ENCODE data around the gene JAML. TPM values are rescaled to one million over a fixed set of nuclear protein-coding genes. Genes with fewer than 3 reads are reported as not detected.
"Not testable (repeated sequence)": the region's sequence is repeated elsewhere in the genome, so short reads cannot be mapped to it uniquely, and the experiment has no call there.

The JAML gene
- total RNA-seq, 1 donor from 2014 or later: not detected

DNA sequence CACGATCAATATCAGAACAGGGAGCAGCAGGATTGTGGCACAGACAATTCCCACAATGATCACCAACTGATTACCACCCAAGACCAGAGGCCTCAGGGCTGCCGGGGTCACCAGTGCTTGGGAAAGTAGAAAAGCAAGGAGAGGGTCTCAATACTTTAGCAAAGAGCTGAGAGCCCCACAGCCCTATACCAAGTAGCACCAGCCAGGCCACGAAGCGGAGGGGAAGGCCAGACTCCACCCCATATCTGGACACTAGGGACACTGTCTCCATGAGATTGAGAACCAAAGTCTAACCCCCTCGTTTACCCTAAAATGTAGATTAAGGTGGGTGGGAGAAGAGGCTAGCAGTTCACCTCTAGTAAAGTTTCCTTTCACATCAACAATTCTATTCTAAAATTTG, 24.3 kb downstream of the JAML start:
- no peaks in the 10 kb centered on the region for H3K4me1 ChIP-seq
- no peak overlapping the region for H3K4me3 ChIP-seq
- TF ChIP-seq, protein P1, sequence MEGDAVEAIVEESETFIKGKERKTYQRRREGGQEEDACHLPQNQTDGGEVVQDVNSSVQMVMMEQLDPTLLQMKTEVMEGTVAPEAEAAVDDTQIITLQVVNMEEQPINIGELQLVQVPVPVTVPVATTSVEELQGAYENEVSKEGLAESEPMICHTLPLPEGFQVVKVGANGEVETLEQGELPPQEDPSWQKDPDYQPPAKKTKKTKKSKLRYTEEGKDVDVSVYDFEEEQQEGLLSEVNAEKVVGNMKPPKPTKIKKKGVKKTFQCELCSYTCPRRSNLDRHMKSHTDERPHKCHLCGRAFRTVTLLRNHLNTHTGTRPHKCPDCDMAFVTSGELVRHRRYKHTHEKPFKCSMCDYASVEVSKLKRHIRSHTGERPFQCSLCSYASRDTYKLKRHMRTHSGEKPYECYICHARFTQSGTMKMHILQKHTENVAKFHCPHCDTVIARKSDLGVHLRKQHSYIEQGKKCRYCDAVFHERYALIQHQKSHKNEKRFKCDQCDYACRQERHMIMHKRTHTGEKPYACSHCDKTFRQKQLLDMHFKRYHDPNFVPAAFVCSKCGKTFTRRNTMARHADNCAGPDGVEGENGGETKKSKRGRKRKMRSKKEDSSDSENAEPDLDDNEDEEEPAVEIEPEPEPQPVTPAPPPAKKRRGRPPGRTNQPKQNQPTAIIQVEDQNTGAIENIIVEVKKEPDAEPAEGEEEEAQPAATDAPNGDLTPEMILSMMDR (IDR thresholded peaks at IDR 0.05): no peak
- no peaks in the 10 kb centered on the region for H3K36me3 ChIP-seq
- no peak overlapping the region for H3K27ac ChIP-seq
- DNase-seq (ENCODE audit: low spot score in 2 of 2): no peak
- no peaks in the 10 kb centered on the region for H3K9me3 ChIP-seq
- no peaks in the 10 kb centered on the region for H3K27me3 ChIP-seq
- intact Hi-C loops (cut with DNase I): no loop called here

DNA sequence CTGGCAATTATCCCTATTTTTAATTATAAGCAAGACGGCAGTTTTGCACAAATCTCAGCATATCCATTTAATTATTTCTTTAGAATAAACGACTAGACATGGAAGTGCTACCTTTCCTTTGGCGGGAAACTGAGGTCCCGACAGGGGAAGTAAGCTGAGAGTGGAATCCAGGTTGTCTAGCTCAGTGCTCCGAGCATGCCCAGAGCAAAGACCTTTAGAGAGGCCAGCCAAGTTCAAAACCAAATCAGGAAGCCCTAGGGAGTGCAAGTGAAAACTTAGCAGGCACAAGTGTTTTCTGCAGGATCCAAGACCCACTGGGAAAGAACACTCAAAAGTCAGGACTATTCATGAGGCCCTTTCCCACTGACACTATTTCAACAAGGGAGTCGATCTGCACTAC, 25.7 kb downstream of the JAML start:
- Histone ChIP-seq H3K27ac (no peak overlapping the region), H3K36me3 (no peaks in the 10 kb centered on the region), H3K4me1 (no peaks in the 10 kb centered on the region), H3K4me3 (no peak overlapping the region), H3K27me3 (no peaks in the 10 kb centered on the region), H3K9me3 (no peaks in the 10 kb centered on the region)
- TF ChIP-seq, protein P1 (IDR thresholded peaks at IDR 0.05): no peak
- DNase-seq (ENCODE audit: low spot score in 2 of 2): no peak
- intact Hi-C loops (cut with DNase I): no loop called here

DNA sequence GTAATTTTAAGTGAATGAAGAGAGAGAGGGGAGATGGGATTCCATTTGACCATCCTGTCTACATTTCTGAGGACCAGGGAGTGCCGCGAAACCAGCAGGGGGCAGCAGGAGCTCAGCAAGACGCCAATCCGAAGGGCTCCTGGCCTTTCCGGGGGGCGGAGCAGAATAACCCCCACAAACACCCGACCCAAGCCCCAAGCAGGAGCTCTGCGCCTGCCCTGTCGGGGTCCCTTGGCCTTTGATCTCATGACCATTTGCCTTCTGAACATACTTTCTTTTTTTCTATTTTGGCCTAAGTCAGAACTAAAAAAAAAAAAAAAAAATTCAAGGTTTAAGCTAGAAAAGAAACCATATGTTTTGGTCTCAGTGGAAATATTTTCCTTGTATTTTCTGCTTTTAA, 26.4 kb downstream of the JAML start:
- no peaks in the 10 kb centered on the region for H3K9me3 ChIP-seq
- H3K27ac ChIP-seq: no peak overlapping the region
- H3K27me3 ChIP-seq: no peaks in the 10 kb centered on the region
- peak in 1 of 2 donors; percentile 73 for DNase-seq (ENCODE audit: low spot score in 2 of 2)
- TF ChIP-seq, protein P1 (IDR thresholded peaks at IDR 0.05): peak; percentile 58 to 67 (median 66)
- intact Hi-C loops (cut with DNase I): no loop called here
- no peaks in the 10 kb centered on the region for H3K4me1 ChIP-seq
- no peak overlapping the region for H3K4me3 ChIP-seq
- H3K36me3 ChIP-seq: no peaks in the 10 kb centered on the region

DNA sequence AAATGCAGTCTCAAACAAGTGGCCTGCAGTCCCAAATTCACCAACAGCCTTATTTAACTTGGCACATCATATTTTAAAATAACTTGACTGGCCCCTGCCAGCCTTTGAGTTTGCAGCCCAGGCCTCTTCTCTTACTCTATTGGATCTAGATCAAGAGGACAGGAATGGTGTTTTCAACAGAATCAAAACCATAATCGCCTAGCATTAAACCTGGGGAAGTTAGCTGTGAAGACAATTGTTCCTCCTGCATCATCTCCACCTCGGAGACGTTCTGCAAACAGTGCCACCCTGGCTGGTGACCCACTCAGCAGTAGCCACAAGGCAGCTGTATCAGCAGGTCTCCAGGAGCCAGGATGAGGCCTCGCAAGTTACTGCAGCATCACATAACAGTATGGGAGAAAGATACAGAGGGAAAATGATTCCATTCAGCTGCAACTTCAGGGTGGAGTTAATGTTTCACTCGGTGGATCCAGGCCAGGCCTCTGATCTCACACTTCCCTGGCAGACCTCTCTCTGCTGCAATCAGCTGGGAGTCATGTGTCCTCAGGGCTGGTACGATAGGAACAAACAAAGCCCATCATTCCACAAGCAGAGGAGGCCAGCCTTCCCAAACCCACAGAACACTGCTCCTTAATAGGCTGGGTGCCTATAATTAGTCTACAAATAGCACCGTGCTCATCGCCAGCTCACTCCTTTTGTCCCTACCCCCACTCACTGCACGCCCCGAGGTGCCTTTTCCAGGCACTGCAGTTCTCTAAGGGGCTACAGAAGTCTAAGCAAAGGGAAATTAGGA, 29.8 kb downstream of the JAML start:
- Histone ChIP-seq H3K27me3 (no peaks in the 10 kb centered on the region), H3K4me1 (no peaks in the 10 kb centered on the region), H3K9me3 (no peaks in the 10 kb centered on the region), H3K36me3 (no peaks in the 10 kb centered on the region), H3K27ac (peak overlapping the region in 1 of 2 donors; percentile 13), H3K4me3 (no peak overlapping the region)
- intact Hi-C loops (cut with DNase I): no loop called here
- TF ChIP-seq, protein P1 (IDR thresholded peaks at IDR 0.05): no peak
- DNase-seq (ENCODE audit: low spot score in 2 of 2): peak in 1 of 2 donors; percentile 72

DNA sequence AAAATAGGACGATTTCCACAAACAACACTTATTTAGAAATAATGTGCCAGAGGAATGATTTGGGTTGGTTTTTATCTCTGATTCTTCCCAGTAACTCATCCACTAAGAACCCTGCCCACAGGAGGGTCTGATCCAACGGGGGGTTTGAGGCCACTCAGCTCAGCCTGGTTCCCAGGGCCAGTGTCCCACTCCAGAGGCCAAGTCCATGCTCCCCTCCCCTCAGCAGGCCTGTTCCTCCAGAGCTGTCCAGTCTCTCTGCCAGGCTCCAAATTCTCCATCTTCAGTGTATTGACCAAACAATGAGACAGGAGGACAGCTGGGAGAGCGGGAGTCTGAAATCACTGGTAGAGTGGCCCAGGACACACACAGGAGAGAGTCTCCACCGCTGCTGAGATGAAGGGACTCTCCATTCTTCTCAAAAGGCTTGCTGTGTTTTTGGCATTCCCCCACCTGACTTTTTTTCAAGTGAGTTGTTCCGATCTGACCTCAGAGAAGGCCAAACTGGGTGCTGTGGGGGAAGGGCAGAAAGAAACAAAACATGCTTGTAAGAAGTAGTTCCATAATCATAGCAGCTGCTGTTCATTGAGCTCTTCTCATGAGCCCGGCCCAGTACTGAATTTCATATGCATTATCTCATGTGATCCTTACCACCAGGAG, 30.8 kb downstream of the JAML start:
- Histone ChIP-seq H3K9me3 (no peaks in the 10 kb centered on the region), H3K4me1 (no peaks in the 10 kb centered on the region), H3K27ac (no peak overlapping the region), H3K4me3 (no peak overlapping the region), H3K27me3 (no peaks in the 10 kb centered on the region), H3K36me3 (no peaks in the 10 kb centered on the region)
- no peak for DNase-seq (ENCODE audit: low spot score in 2 of 2)
- TF ChIP-seq, protein P1 (IDR thresholded peaks at IDR 0.05): no peak
- intact Hi-C loops (cut with DNase I): no loop called here

DNA sequence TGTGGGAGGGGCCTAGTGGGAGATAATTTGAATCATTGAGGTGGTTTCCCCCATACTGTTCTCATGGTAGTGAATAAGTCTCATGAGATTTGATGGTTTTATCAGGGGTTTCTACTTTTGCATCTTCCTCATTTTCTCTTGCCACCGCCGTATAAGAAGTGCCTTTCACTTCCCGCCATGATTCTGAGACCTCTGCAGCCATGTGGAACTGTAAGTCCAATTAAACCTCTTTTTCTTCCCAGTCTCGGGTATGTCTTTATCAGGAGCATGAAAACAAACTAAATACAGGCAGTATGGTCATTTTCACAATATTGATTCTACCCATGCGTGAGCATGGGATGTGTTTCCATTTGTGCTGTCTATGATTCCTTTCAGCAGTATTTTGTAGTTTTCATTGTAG, 32.0 kb downstream of the JAML start:
- H3K4me3 ChIP-seq; H3K9me3 ChIP-seq; H3K27me3 ChIP-seq; intact Hi-C loops (cut with DNase I); H3K27ac ChIP-seq; H3K36me3 ChIP-seq; H3K4me1 ChIP-seq; DNase-seq (ENCODE audit: low spot score in 2 of 2): not testable (repeated sequence)

DNA sequence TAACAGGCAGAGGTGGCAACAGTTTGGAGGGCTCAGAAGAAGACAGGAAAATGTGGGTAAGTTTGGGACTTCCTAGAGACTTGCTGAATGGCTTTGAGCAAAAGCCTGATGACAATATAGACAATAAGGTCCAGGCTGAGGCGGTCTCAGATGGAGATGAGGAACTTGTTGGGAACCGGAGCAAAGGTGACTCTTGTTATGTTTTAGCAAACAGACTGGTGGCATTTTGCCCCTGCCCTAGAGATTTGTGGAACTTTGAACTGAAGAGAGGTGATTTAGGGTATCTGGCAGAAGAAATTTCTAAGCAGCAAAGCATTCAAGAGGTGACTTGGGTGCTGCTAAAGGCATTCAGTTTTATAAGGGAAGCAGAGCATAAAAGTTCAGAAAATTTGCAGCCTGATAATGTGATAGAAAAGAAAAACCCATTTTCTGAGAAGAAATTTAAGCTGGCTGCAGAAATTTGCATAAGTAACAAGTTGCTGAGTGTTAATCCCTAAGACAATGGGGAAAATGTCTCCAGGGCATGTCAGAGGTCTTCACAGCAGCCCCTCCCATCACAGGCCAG, 33.8 kb downstream of the JAML start:
- H3K4me1 ChIP-seq; H3K9me3 ChIP-seq; H3K36me3 ChIP-seq; DNase-seq (ENCODE audit: low spot score in 2 of 2); H3K27me3 ChIP-seq; H3K27ac ChIP-seq; intact Hi-C loops (cut with DNase I); H3K4me3 ChIP-seq: not testable (repeated sequence)

Data from ascending aorta (tissue), 2 donors.